NCI-H128 (cell line): Measurements from ENCODE around the gene ZNF888.
"Not testable (repeated sequence)": the region's sequence is repeated elsewhere in the genome, so short reads cannot be mapped to it uniquely, and the experiment has no call there.

Source experiments
- DNase-seq: peaks from one replicate; lab custom pipeline; 2025; ENCODE audit not compliant: unreplicated experiment; lab: John Stamatoyannopoulos, UW

Gene ZNF888

GRCh38 chr19:52880895-52881389, 42.3 kb downstream of the ZNF888 start:
- no peak for DNase-seq

GRCh38 chr19:52872996-52873395, 50.2 kb downstream of the ZNF888 start:
- DNase-seq, result not testable (repeated sequence)

- no peak for DNase-seq
Measured at GRCh38 chr19:52871466-52871865, 51.8 kb downstream of the ZNF888 start.

- not testable (repeated sequence) for DNase-seq
Measured at GRCh38 chr19:52868031-52868430, 55.2 kb downstream of the ZNF888 start.

GRCh38 chr19:52857378-52858191, 65.6 kb downstream of the ZNF888 start, which contains the start of gene ZNF468:
TSS of gene ZNF468 (minus strand) at chr19:52857619. CDS start at chr19:52854272, 3,347 bp downstream.
- peak; percentile 46 for DNase-seq

GRCh38 chr19:52856540-52857377, 66.5 kb downstream of the ZNF888 start:
- not testable (repeated sequence) for DNase-seq
